GM21390 (cell line): ENCODE data around the gene MOSMO.
"Not testable (repeated sequence)": the region's sequence is repeated elsewhere in the genome, so short reads cannot be mapped to it uniquely, and the experiment has no call there.

Experiments
- ATAC-seq: cut with Tn5 transposase; IDR thresholded peaks from one replicate; pipeline ENCODE4 v1.9.1; 2021; ENCODE audit not compliant: unreplicated experiment

The MOSMO gene

GRCh38 chr16:22043882-22044281, 36.0 kb downstream of the MOSMO start:
- ATAC-seq: not testable (repeated sequence)

GRCh38 chr16:22045888-22046287, 38.0 kb downstream of the MOSMO start:
- ATAC-seq: not testable (repeated sequence)

GRCh38 chr16:22050963-22051362, 43.1 kb downstream of the MOSMO start:
- ATAC-seq: no peak

GRCh38 chr16:22052980-22053379, 45.1 kb downstream of the MOSMO start:
- no peak for ATAC-seq

GRCh38 chr16:22053921-22054341, 46.0 kb downstream of the MOSMO start:
- ATAC-seq: no peak

- ATAC-seq: no peak
Observed at GRCh38 chr16:22054847-22055590, 47.1 kb downstream of the MOSMO start.

- no peak for ATAC-seq
Observed at GRCh38 chr16:22055881-22056280, 48.0 kb downstream of the MOSMO start.

GRCh38 chr16:22063888-22064467, 56.1 kb downstream of the MOSMO start:
- no peak for ATAC-seq

GRCh38 chr16:22065252-22065651, 57.3 kb downstream of the MOSMO start:
- no peak for ATAC-seq

- no peak for ATAC-seq
Observed at GRCh38 chr16:22070361-22071330, 62.7 kb downstream of the MOSMO start.

- no peak for ATAC-seq
Observed at GRCh38 chr16:22071331-22071910, 63.5 kb downstream of the MOSMO start.

- no peak for ATAC-seq
Observed at GRCh38 chr16:22073350-22073749, 65.4 kb downstream of the MOSMO start.

- ATAC-seq: no peak
Observed at GRCh38 chr16:22075043-22075757, 67.3 kb downstream of the MOSMO start.

GRCh38 chr16:22075776-22076175, 67.9 kb downstream of the MOSMO start:
- ATAC-seq: no peak

GRCh38 chr16:22077700-22078313, 69.9 kb downstream of the MOSMO start:
- ATAC-seq: no peak

- ATAC-seq: no peak
Observed at GRCh38 chr16:22078656-22079055, 70.7 kb downstream of the MOSMO start.

- no peak for ATAC-seq
Observed at GRCh38 chr16:22081050-22081449, 73.1 kb downstream of the MOSMO start.

- no peak for ATAC-seq
Observed at GRCh38 chr16:22086440-22086839, 78.5 kb downstream of the MOSMO start.

- ATAC-seq: no peak
Observed at GRCh38 chr16:22088642-22089041, 80.7 kb downstream of the MOSMO start.

- no peak for ATAC-seq
Observed at GRCh38 chr16:22089910-22090309, 82.0 kb downstream of the MOSMO start.
